ENCODE data around the gene BANK1.

Gene BANK1

GRCh38 chr4:102022343-102022742 lies 231.8 kb downstream of the BANK1 start:
- no peak for FAIRE-seq
- DNase-seq (ENCODE audit: low spot score), result no peak

- no peak for DNase-seq (ENCODE audit: low spot score)
- FAIRE-seq, result no peak
Measured at GRCh38 chr4:102027961-102028360, 237.4 kb downstream of the BANK1 start.

GRCh38 chr4:102031406-102031805 lies 240.9 kb downstream of the BANK1 start:
- DNase-seq (ENCODE audit: low spot score) (no peak), FAIRE-seq (no peak)

GRCh38 chr4:102036016-102036415 lies 245.5 kb downstream of the BANK1 start:
- DNase-seq (ENCODE audit: low spot score) (no peak), FAIRE-seq (no peak)

GRCh38 chr4:102036619-102037376 lies 246.3 kb downstream of the BANK1 start:
- FAIRE-seq (no peak), DNase-seq (ENCODE audit: low spot score) (no peak)

- DNase-seq (ENCODE audit: low spot score), result no peak
- FAIRE-seq, result no peak
Measured at GRCh38 chr4:102037566-102037965, 247.0 kb downstream of the BANK1 start.

- no peak for DNase-seq (ENCODE audit: low spot score)
- no peak for FAIRE-seq
Measured at GRCh38 chr4:102042871-102043802, 252.6 kb downstream of the BANK1 start.

GRCh38 chr4:102047616-102048015 lies 257.1 kb downstream of the BANK1 start:
- FAIRE-seq (no peak), DNase-seq (ENCODE audit: low spot score) (no peak)

GRCh38 chr4:102055805-102056204 lies 265.3 kb downstream of the BANK1 start:
- FAIRE-seq, result no peak
- DNase-seq (ENCODE audit: low spot score), result no peak

GRCh38 chr4:102057122-102057521 lies 266.6 kb downstream of the BANK1 start:
- DNase-seq (ENCODE audit: low spot score), result no peak
- no peak for FAIRE-seq

GRCh38 chr4:102061133-102061532 lies 270.6 kb downstream of the BANK1 start:
- DNase-seq (ENCODE audit: low spot score) (no peak), FAIRE-seq (no peak)

- no peak for FAIRE-seq
- DNase-seq (ENCODE audit: low spot score), result no peak
Measured at GRCh38 chr4:102064747-102065442, 274.4 kb downstream of the BANK1 start.

GRCh38 chr4:102076622-102077021 lies 286.1 kb downstream of the BANK1 start:
- FAIRE-seq, result no peak
- DNase-seq (ENCODE audit: low spot score), result no peak

- no peak for DNase-seq (ENCODE audit: low spot score)
- FAIRE-seq, result no peak
Measured at GRCh38 chr4:102080184-102080583, 289.7 kb downstream of the BANK1 start.

- DNase-seq (ENCODE audit: low spot score) (no peak), FAIRE-seq (no peak)
Measured at GRCh38 chr4:102089850-102090621, 299.5 kb downstream of the BANK1 start.

GRCh38 chr4:102091656-102092055 lies 301.1 kb downstream of the BANK1 start:
- DNase-seq (ENCODE audit: low spot score) (no peak), FAIRE-seq (no peak)

GRCh38 chr4:102094481-102094880 lies 304.0 kb downstream of the BANK1 start:
- FAIRE-seq (no peak), DNase-seq (ENCODE audit: low spot score) (no peak)

GRCh38 chr4:102103368-102103767 lies 312.8 kb downstream of the BANK1 start:
- DNase-seq (ENCODE audit: low spot score), result no peak
- FAIRE-seq, result no peak

- FAIRE-seq (no peak), DNase-seq (ENCODE audit: low spot score) (no peak)
Measured at GRCh38 chr4:102104278-102104677, 313.7 kb downstream of the BANK1 start.

- DNase-seq (ENCODE audit: low spot score) (no peak), FAIRE-seq (no peak)
Measured at GRCh38 chr4:102105983-102106382, 315.5 kb downstream of the BANK1 start.

- FAIRE-seq (no peak), DNase-seq (ENCODE audit: low spot score) (no peak)
Measured at GRCh38 chr4:102114118-102114630, 323.6 kb downstream of the BANK1 start.

Measured in RCC 7860 (cell line).